HFF-Myc (cell line): ENCODE data around the gene KCNIP1.
"Not testable (repeated sequence)": the region's sequence is repeated elsewhere in the genome, so short reads cannot be mapped to it uniquely, and the experiment has no call there.

Source experiments
- DNase-seq: peaks from one replicate; pipeline ENCODE4 v3.0.0-alpha.2; 2011; ENCODE audit warnings: low read depth; ENCODE audit errors: extremely low read depth
- H3K4me3 ChIP-seq: replicated peaks from 2 replicates; pipeline ENCODE4 v1.5.1; 2011; ENCODE audit warnings: low read depth, mild to moderate bottlenecking, control low read depth, low read length
- CTCF ChIP-seq: IDR thresholded peaks from 2 replicates; pipeline ENCODE4 v1.5.1; 2012; ENCODE audit warnings: mild to moderate bottlenecking, low read depth, low read length, control low read depth; ENCODE audit errors: missing control alignments

The KCNIP1 gene

GRCh38 chr5:170756691-170757090 is 252.9 kb downstream of the KCNIP1 start:
- TF ChIP-seq CTCF = no peak
- no peak overlapping the region for H3K4me3 ChIP-seq
- DNase-seq = no peak

GRCh38 chr5:170757182-170757601 is 253.4 kb downstream of the KCNIP1 start:
- no peak for TF ChIP-seq CTCF
- H3K4me3 ChIP-seq = no peak overlapping the region
- DNase-seq = no peak

- TF ChIP-seq CTCF = no peak
- DNase-seq = no peak
- H3K4me3 ChIP-seq = no peak overlapping the region
These were observed 253.8 kb downstream of the KCNIP1 start for GRCh38 chr5:170757669-170758068.

GRCh38 chr5:170758481-170758880 is 254.7 kb downstream of the KCNIP1 start:
- DNase-seq = no peak
- no peak overlapping the region for H3K4me3 ChIP-seq
- no peak for TF ChIP-seq CTCF

GRCh38 chr5:170760113-170760512 is 256.3 kb downstream of the KCNIP1 start:
- TF ChIP-seq CTCF = no peak
- no peak for DNase-seq

GRCh38 chr5:170761048-170761707 is 257.4 kb downstream of the KCNIP1 start:
- H3K4me3 ChIP-seq = no peak overlapping the region
- no peak for TF ChIP-seq CTCF
- DNase-seq = no peak

More at GRCh38 chr5:170760113-170760512, 256.3 kb downstream of the KCNIP1 start:
- no peak overlapping the region for H3K4me3 ChIP-seq

- DNase-seq = no peak
- H3K4me3 ChIP-seq = no peak overlapping the region
- no peak for TF ChIP-seq CTCF
These were observed 257.9 kb downstream of the KCNIP1 start for GRCh38 chr5:170761708-170762066.

GRCh38 chr5:170762298-170762697 is 258.5 kb downstream of the KCNIP1 start:
- not testable (repeated sequence) for DNase-seq, H3K4me3 ChIP-seq

- DNase-seq, H3K4me3 ChIP-seq: not testable (repeated sequence)
These were observed 262.0 kb downstream of the KCNIP1 start for GRCh38 chr5:170765868-170766267.
